AG04449 (cell line): ENCODE data around the gene MAPKAPK2.

Experiments used
- CTCF ChIA-PET: fragments of 350-600 bp; formaldehyde crosslinking; extraction: SDS; loops from one replicate; lab custom pipeline; 2021; ENCODE audit warnings: antibody characterized with exemption; lab: Yijun Ruan, JAX
- POLR2A ChIA-PET: fragments of 400-600, 350-600 bp; formaldehyde crosslinking; extraction: SDS; loops from one replicate; lab custom pipeline; 2020; ENCODE audit warnings: antibody characterized with exemption, inconsistent platforms; lab: Yijun Ruan, JAX
- DNase-seq: peaks from one replicate; pipeline ENCODE4 v3.0.0-alpha.2; 2010; ENCODE audit warnings: low read depth, low spot score
- H3K4me3 ChIP-seq: 2 replicates; pipeline ENCODE4 v1.5.1; 2011; ENCODE audit warnings: low read depth, mild to moderate bottlenecking, control low read depth, low read length
- TF ChIP-seq, protein P1 (sequence below): IDR thresholded peaks from one replicate; pipeline ENCODE4 v1.5.1; 2011; ENCODE audit warnings: mild to moderate bottlenecking, moderate library complexity, low read length, control low read depth, inconsistent platforms; ENCODE audit not compliant: insufficient read depth; ENCODE audit errors: missing control alignments

Gene MAPKAPK2

DNA sequence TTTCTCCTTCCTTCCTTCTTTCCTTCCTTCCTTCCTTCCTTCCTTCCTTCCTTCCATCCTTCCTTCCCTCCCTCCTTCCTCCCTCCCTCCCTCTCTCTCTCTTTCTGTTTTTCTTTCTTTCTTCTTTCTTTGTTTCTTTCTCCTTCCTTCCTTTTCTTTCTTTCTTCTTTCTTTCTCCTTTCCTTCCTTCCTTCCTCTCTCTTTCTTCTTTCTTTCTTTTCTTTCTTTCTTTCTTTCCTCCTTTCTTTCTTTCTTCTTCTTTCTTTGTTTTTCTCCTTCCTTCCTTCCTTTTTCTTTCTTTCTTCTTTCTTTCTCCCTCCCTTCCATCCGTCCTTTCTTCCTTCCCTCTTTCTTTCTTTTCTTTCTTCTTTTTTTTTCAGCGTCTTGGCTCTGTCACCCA, 67.8 kb downstream of the MAPKAPK2 start:
- POLR2A ChIA-PET, result interaction anchor here (1.0 kb wide), 1 partner anchor 14 kb away, joined by 4 read pairs; no protein-coding TSS in a partner anchor
- CTCF ChIA-PET, result interaction anchor here (0.6 to 2.2 kb wide), 7 partner anchors 9 to 160 kb away, joined by 3 to 9 read pairs (median 4); no protein-coding TSS in a partner anchor
- TF ChIP-seq, protein P1, sequence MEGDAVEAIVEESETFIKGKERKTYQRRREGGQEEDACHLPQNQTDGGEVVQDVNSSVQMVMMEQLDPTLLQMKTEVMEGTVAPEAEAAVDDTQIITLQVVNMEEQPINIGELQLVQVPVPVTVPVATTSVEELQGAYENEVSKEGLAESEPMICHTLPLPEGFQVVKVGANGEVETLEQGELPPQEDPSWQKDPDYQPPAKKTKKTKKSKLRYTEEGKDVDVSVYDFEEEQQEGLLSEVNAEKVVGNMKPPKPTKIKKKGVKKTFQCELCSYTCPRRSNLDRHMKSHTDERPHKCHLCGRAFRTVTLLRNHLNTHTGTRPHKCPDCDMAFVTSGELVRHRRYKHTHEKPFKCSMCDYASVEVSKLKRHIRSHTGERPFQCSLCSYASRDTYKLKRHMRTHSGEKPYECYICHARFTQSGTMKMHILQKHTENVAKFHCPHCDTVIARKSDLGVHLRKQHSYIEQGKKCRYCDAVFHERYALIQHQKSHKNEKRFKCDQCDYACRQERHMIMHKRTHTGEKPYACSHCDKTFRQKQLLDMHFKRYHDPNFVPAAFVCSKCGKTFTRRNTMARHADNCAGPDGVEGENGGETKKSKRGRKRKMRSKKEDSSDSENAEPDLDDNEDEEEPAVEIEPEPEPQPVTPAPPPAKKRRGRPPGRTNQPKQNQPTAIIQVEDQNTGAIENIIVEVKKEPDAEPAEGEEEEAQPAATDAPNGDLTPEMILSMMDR, result no peak
- no peak for DNase-seq
- H3K4me3 ChIP-seq, result no peak overlapping the region

DNA sequence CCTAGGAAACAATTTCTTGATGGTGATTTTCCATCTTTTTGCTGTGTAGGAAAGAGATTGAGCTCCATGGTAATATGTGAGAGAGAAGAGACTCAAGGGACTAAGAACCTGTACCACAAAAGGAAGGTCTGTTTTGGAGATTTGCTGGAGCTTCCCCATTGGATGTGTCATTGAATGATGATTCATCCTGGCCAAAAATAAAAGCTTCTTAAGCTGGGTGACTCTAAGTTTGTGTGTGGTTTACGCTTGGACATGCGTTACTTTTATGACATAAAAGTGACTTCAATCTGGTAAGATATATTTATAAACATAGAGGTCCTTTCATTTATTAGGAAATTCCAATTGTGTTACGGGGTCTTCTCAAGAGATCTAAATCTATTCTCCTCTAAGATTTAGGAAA, 68.4 kb downstream of the MAPKAPK2 start:
- DNase-seq, result no peak
- ChIA-PET POLR2A (interaction anchor here (0.6 to 1.0 kb wide), 4 partner anchors 13 to 56 kb away, joined by 3 to 5 read pairs (median 4); partner anchors contain the start of gene IL10), CTCF (interaction anchor here (0.7 to 2.2 kb wide), 9 partner anchors 8 to 160 kb away, joined by 3 to 9 read pairs (median 4); partner anchors contain the start of gene IL19)
- TF ChIP-seq, protein P1, result no peak
- no peak overlapping the region for H3K4me3 ChIP-seq

DNA sequence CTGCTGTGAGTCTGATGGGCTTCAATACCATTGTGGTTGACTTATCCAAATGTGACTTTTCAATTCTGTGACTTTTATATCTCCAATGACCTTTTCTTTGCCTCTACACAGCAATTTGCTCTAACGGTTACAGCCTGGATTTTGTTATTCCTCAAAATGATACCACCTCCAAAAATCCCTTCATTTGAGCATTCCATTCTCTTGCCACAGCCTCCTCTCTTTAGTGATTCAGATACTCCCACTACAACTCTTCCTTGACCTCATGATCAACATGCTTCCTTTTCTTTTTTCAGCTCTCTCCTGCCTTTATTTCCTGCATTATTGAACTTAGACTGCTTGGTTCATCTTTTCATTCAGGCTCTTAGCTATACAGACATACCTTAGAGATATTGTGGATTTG, 69.3 kb downstream of the MAPKAPK2 start:
- TF ChIP-seq, protein P1, result no peak
- DNase-seq, result peak; percentile 31
- ChIA-PET CTCF (interaction anchor here (0.6 to 2.2 kb wide), 7 partner anchors 17 to 159 kb away, joined by 3 to 9 read pairs (median 5); partner anchors contain the start of gene IL19), POLR2A (no interaction called here)
- no peak overlapping the region for H3K4me3 ChIP-seq

DNA sequence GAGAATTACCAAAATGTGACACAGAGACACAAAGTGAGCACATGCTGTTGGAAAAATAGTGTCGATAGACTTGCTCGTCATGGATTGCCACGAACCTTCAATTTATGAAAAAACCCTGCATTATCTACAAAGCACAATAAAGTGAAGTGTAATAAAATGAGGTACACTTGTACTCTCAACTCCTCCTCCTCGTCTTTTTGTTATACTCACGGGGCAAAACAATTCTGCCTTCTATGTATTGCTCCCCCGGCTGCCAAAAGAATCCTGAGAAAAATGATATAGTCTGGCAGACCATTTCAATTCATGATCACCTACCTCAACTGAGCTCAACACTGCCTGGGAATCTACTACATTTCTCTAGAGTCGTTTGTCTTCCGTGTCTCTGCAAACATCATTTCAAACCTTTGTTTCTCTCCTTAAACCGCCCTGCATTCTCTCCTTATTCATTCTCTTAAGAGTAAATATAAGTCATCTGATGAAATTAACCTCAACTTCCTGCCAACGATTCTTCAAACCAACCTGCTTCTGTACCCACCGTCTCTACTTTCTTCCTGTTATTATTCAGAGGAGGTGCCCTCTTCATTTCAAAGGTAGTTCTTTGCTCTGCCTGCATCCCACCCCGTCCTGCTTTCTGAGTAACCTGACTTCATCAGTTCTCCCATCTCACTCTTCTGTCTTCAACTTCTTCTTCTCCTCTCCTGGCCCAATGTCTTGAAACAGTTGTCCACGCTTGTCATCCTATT, 73.0 kb downstream of the MAPKAPK2 start:
- no peak overlapping the region for H3K4me3 ChIP-seq
- TF ChIP-seq, protein P1, result no peak
- DNase-seq, result no peak
- ChIA-PET CTCF (interaction anchor here (0.8 to 5.6 kb wide), 3 partner anchors 22 to 155 kb away, joined by 3 to 22 read pairs (median 16); no protein-coding TSS in a partner anchor), POLR2A (no interaction called here)

DNA sequence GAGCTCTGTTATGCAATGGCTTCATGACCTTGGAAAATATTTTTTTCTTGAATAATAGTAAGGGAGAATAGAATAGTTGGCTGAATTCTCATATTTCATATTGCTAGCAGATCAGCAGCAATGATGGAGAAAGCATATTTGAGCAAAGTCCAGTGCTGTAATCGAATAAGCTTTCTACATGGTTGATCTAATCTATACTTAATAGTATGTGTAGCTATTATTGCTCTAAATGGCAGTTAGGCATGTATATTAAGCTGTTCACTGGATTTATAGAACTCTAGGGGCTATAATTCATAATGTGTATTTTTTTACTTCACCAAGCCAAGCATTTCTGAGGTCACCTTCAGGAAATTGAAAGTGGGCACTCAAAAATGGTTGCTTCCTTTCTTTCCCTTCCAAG, 75.9 kb downstream of the MAPKAPK2 start:
- CTCF ChIA-PET, result interaction anchor here (0.8 to 5.6 kb wide), 8 partner anchors 10 to 152 kb away, joined by 3 to 28 read pairs (median 6); partner anchors contain the start of genes IL10, IL19 and IL20
- DNase-seq, result no peak
- POLR2A ChIA-PET, result no interaction called here
- H3K4me3 ChIP-seq, result no peak overlapping the region
- TF ChIP-seq, protein P1, result no peak
